Ovary (tissue), 3 donors: Measurements from ENCODE around the gene COL13A1.

Experiments used
- CTCF ChIP-seq, 3 donors: fragments of 450-650 bp in 2 of 3; fragments of 200-600 bp in 1 of 3; IDR thresholded peaks; one replicate each; pipeline versions ENCODE4 v1.5.1 to v1.8.0; 2016 to 2022; ENCODE audit warnings: antibody characterized with exemption in 3 of 3, mild to moderate bottlenecking in 1 of 3
- EP300 ChIP-seq: sonication (generic); formaldehyde crosslinking; IDR thresholded peaks from one replicate; pipeline ENCODE4 v1.6.1; 2017; ENCODE audit warnings: antibody characterized with exemption
- POLR2A ChIP-seq: fragments of 450-650 bp; IDR thresholded peaks from one replicate; pipeline ENCODE4 v1.6.1; 2017; ENCODE audit warnings: antibody characterized with exemption, mild to moderate bottlenecking, moderate library complexity
- donor health status: DM: no; HTN: no; CAD: no.

GRCh38 chr10:69960988-69961880, 159.5 kb downstream of the COL13A1 start:
- TF ChIP-seq CTCF (IDR thresholded peaks at IDR 0.05), result no peak
- no peak for TF ChIP-seq POLR2A
- no peak for TF ChIP-seq EP300
